GM21515 (cell line): ENCODE results near the gene FOXM1.

Experiments
- ATAC-seq: cut with Tn5 transposase; IDR thresholded peaks from one replicate; pipeline ENCODE4 v1.9.1; 2021; ENCODE audit not compliant: unreplicated experiment

Gene FOXM1

DNA sequence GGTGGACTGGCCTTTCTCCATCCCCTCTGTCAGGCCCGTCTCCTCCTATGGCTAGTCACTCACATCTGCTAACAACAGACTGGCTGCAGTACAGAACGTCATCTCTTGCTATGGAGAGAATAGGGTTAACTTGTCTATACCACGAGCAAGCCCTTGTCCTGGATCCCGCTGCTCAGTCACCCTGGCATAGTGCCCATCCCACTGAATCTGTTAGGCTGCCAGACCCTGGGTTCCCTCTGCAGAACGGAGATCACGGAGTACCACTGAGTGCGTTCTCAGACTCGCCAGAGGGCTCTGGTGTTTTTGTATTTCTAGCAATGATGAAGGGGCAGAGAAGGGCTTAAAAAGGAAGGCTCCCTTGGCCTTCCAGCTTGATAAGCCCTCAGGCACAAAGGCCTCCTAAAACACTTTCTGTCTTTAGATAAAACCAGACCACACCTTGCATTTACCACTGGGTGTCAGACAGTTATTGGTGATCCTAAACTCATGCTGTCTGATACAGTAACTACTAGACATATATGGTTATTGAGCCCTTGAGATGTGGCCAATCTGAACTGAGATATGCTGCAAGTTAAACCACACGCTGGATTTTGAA is 35.8 kb downstream of the FOXM1 start:
- ATAC-seq, result no peak

- ATAC-seq, result no peak
Measured at GRCh38 chr12:2836574-2836973, 40.4 kb downstream of the FOXM1 start.

DNA sequence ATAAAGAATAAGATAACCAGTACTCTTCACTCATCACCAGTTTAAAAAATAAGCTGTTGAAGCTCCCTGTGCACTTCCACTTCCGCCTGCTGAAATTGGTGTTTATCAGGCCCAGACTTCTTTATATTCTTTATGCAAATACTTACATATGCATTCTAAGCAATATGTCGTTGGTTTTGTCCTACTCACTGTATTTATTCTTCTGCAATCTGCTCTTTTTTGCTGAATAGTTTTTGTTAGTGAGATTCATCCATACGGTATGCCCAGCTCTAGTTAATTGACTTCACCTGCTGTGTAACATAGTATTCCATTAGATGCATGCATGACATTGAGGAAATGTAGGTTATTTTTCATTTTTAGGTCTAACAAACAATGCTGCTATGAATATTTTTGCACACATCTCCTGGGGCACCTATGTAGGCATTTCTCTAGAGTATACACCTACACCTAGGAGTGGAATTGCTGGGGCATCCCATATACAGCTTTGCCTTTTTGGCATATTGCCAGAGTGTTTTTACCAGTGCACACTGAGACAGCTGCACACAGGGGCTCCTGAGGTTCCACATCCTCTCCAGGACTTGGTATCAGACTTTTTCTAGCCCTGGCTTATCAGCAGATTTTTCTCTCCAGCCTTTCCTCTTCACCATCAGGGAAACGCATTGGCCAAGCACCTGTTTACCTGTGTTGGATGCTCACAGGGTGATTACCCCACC is 41.1 kb downstream of the FOXM1 start:
- no peak for ATAC-seq

DNA sequence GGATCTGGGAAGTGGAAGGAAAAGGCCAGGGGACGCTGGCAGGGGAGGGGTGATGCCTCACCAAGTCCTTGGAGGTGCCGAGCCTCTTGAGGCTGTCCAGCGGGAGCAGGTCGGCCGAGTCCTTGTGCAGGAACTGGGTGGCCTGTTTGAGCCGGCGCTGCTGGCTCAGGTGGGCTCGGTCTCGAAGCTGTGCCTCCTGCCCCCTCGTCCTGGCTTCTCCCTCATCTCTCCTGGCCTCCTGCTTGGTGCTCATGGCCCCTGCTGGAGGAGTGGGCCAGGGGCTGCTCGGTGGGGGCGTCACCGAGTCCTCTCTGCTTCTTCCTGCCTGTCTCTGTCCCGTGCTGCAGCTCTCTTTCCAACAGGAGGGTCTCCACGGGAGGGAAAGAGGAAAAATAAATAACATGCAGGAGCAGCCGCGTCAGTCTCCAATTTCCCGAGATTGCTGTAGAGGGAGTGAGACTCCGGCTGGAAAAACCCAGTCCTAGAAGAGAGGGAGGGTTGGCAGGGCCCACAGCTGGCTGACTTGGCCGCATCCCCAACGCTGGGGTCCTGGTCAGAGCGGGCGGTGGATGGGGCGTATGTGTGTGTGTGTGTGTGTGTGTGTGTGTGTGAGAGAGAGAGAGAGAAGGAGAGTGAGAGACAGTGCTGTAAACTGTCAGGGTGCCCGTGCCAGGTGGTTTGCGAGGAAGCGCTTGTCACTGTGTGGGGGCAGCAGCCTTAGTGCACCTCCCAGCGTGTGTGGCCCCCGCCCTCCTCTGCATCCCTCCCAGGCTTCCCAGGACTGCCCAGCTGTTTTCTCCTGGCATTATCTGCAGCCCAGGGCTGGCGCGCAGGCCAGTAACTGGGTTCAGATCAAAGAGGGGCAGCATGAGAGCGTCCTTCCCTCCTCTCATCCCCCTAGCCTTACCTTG is 42.1 kb downstream of the FOXM1 start, which contains the start of gene NRIP2:
TSS of gene NRIP2 (minus strand) at position 455 of the 911 bp plus-strand sequence. CDS start at position 403, 52 bp downstream.
- ATAC-seq, result no peak

- no peak for ATAC-seq
Measured at GRCh38 chr12:2833810-2834209, 43.2 kb downstream of the FOXM1 start.

DNA sequence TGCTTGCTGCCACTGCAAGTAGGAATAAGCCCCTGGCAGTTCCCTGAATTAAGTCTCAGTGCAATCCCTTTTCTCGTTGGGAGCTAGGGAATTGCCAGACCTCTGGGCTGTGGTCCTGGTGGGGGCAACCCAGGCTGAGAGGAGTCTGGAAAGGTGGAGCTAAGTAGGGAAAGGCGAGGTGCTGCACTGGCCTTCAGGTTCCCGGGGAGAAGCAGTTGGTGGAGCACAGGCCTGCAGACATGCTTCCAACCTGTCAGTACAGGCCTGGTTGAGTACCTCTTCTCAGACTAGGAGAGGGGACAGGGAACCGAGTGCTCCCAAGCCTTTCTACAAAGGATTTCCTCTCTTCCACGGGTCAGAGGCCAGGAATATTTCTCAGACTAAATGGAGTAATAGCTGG is 43.6 kb downstream of the FOXM1 start:
- no peak for ATAC-seq

GRCh38 chr12:2832550-2833127 is 44.3 kb downstream of the FOXM1 start:
- ATAC-seq, result no peak

GRCh38 chr12:2829275-2829674 is 47.7 kb downstream of the FOXM1 start:
- no peak for ATAC-seq

GRCh38 chr12:2826721-2827515 is 50.1 kb downstream of the FOXM1 start:
- ATAC-seq, result no peak

DNA sequence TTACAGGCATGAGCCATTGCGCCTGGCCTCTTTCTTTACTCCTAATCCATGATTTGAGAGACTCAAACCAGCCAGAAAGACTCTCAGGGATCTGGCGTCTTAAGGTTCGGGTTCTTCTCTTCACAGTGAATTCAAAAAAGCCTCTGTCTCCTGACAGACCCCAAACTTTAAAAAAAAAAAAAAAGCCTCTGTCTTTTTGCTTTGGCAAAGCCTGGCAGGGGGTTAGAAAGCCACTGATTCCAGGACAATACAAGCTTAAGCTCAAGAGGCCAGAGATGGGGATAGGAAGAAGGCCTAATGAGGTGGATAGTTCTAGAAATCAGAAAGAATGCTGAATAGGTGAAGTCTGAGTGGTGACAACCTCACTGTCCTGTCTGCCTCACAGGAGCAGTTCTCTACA is 50.9 kb downstream of the FOXM1 start:
- no peak for ATAC-seq

DNA sequence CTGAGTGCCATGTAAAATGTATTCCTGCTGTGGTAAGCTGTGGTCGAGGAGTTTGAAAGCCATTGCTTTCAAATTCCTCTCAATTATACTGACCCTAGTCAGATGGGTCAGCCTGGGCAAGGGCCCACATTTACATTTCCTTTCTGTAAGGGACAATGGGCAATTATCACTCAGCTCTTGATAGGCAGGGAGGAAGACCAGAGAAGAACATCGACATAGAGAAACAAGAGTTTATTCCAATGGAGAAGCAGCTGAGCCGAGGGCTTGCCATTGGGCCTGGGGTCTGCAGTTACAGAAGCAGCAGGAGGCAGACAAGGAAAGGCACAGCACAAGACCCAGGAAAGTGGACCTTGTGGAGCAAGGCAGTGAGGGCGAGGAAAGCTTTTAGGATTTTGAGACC is 51.8 kb downstream of the FOXM1 start:
- no peak for ATAC-seq

- no peak for ATAC-seq
Measured at GRCh38 chr12:2824541-2824940, 52.4 kb downstream of the FOXM1 start.

DNA sequence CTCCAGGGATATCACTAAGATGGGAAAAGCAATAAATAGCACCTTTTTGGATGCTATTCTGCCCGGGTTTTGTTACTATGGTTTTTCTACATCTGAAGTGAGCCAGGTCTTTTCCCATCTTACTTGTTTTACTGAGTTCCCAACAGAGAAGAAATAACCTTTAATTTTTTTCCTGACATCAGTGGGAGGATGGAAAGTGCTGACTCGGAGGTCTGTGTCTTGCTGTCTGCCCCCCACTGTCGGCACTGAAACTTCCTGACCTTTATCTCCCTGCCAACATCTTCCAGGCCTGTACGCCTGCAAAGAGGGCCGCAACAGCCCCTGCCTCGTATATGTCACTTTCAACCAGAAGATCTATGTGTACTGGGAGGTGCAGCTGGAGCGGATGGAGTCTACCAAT is 53.5 kb downstream of the FOXM1 start:
- no peak for ATAC-seq

GRCh38 chr12:2820432-2820831 is 56.5 kb downstream of the FOXM1 start:
- ATAC-seq, result no peak

DNA sequence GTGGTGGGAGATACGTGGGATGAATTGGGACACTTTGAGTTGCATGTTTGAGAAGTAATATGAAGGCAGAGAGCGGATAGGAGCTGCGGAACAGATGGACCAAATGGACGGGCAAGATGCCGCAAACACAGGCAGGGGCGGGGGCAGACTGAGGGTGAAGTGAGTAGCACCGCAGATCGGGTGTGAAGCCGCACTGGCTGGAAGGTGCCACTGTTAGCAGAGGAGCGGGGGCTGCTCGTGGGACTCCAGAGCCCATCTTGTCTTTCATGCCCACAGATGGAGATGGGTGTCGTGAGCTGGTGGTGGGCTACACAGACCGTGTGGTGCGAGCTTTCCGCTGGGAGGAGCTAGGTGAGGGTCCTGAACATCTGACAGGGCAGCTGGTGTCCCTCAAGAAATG is 57.2 kb downstream of the FOXM1 start:
- ATAC-seq, result no peak

DNA sequence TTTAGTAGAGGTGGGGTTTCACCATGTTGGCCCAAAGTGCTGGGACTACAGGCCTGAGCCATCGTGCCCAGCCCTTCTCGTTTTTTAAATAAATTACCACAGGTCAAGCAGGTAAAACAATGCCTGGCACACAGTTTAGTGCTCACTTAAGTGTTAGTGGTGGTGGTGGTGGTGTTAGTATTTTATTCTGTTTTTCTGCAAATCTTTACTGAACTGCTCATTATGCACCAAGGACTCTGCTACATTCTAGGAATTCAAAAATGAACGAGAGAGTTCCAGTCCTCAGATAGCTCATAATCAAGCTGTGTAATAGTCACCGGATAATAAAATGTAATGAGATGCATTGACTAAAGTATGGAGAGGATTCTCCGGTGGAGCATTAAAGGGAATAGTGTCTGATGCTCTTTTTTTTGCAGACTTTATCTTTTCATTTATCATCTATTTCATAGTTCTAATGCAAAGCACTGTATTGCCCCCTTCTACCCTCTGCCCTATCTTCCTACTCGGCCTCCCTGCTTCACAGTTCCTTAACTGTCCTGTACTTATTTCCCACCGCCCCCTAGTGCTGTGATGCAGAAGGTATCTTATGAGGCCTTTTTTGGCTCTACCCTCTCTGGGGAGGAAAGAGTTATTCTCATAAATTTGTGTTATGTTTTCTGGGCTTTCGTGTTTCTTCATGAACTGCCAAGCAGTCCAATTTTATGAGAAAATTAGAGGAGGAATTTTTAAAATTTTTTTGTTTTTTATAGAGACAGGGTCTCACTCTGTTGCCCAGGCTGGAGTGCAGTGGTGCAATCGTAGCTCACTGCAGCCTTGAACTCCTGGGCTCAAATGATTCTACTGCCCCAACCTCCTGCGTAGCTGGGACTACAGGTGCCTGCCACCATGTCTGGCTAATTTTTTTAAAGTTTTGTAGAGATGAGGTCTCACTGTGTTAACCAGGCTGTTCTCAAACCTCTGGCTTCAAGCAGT is 63.5 kb downstream of the FOXM1 start:
- peak; percentile 45 for ATAC-seq

- ATAC-seq, result peak; percentile 94
Measured at GRCh38 chr12:2812290-2813213, 64.4 kb downstream of the FOXM1 start, which contains the start of gene ITFG2. ITFG2 (plus strand) TSS chr12:2812668; CDS start chr12:2812761, 93 bp downstream.

GRCh38 chr12:2811801-2812200 is 65.2 kb downstream of the FOXM1 start:
- ATAC-seq, result no peak
